HCT116 (cell line): ENCODE data around the gene CLASP1. TPM values are rescaled to one million over a fixed set of nuclear protein-coding genes. Genes with fewer than 3 reads are reported as not detected.

Experiments
- ATAC-seq: fragments of 200-7000 bp; cut with Tn5 transposase; 2 replicates; pipeline ENCODE4 v1.9.1; 2020; ENCODE audit warnings: mild to moderate bottlenecking, moderate library complexity
- BruUV-seq: library from RNA; stranded (reverse); fragments of 400-500 nt; replicated peaks from 2 replicates; lab custom pipeline; 2021; lab: Mats Ljungman, UMichigan
- CTCF ChIA-PET: fragments of 300-600 bp; sonication (Branson Sonifier 250); formaldehyde crosslinking; loops from one replicate; lab custom pipeline; 2021; ENCODE audit warnings: antibody characterized with exemption; lab: Charles Lee
- POLR2A ChIA-PET: fragments of 300-600, 350-600 bp; sonication (Branson Sonifier 250); formaldehyde crosslinking; loops from one replicate; lab custom pipeline; 2021; ENCODE audit warnings: antibody characterized with exemption; lab: Charles Lee
- RAD21 ChIA-PET, 2 experiments: fragments of 300-600 bp; sonication (Branson Sonifier 250); formaldehyde crosslinking; loops; one replicate each; lab custom pipeline; 2023; ENCODE audit warnings: low total read pairs in 2 of 2; ENCODE audit not compliant: uncharacterized antibody in 2 of 2, unreplicated experiment in 2 of 2, low non-redundant PET in 1 of 2; lab: Charles Lee
- DNase-seq: peaks from one replicate; pipeline ENCODE4 v3.0.0-alpha.2; 2010; ENCODE audit warnings: low read depth, low spot score
- H2AFZ ChIP-seq: fragments of 200-600 bp; shearing (Covaris generic), sonication (generic); 2 replicates; pipeline ENCODE4 v1.6.1; 2017; ENCODE audit warnings: low read depth, mixed run types, mixed read lengths, antibody characterized with exemption, low read length; ENCODE audit not compliant: poor library complexity, severe bottlenecking
- H3K27ac ChIP-seq: 2 replicates; pipeline ENCODE4 v1.5.1; 2012; ENCODE audit warnings: low read depth, low read length
- H3K27me3 ChIP-seq: fragments of 200-600 bp; sonication (generic); 2 replicates; pipeline ENCODE4 v1.6.1; 2016; ENCODE audit warnings: mixed run types, low read length, mixed read lengths; ENCODE audit not compliant: insufficient read depth
- H3K36me3 ChIP-seq, 2 experiments: fragments of 200-500 bp in 1 of 2; fragments of 200-600 bp in 1 of 2; sonication (Bioruptor generic) in 1 of 2; sonication (generic) in 1 of 2; 2 replicates each; pipeline versions ENCODE4 v1.5.1 to v1.6.1; 2014 to 2016; ENCODE audit warnings: low read length in 2 of 2, inconsistent platforms in 1 of 2, mixed read lengths in 1 of 2, mixed run types in 1 of 2; ENCODE audit not compliant: insufficient read depth in 2 of 2, control insufficient read depth in 1 of 2
- H3K4me1 ChIP-seq, 2 experiments: fragments of 200-600 bp in 1 of 2; sonication (generic) in 1 of 2; 2 replicates each; pipeline versions ENCODE4 v1.5.1 to v1.6.1; 2012 to 2017; ENCODE audit warnings: low read length in 2 of 2, inconsistent platforms in 1 of 2, mild to moderate bottlenecking in 1 of 2, mixed read lengths in 1 of 2, mixed run types in 1 of 2, moderate library complexity in 1 of 2; ENCODE audit not compliant: insufficient read depth in 2 of 2, control insufficient read depth in 1 of 2
- H3K4me2 ChIP-seq: fragments of 200-600 bp; sonication (generic); 2 replicates; pipeline ENCODE4 v1.6.1; 2017; ENCODE audit warnings: mixed run types, low read length, mixed read lengths
- H3K4me3 ChIP-seq, 2 experiments: fragments of 200-600 bp in 1 of 2; sonication (generic) in 1 of 2; replicated peaks in 1 of 2; 2 replicates each; pipeline ENCODE4 v1.5.1; 2011 to 2016; ENCODE audit warnings: low read length in 2 of 2, control low read depth in 1 of 2, low read depth in 1 of 2, mild to moderate bottlenecking in 1 of 2, mixed read lengths in 1 of 2, mixed run types in 1 of 2
- H3K79me2 ChIP-seq: fragments of 200-600 bp; sonication (generic); 2 replicates; pipeline ENCODE4 v1.6.1; 2017; ENCODE audit warnings: mild to moderate bottlenecking, mixed run types, low read length, moderate library complexity, mixed read lengths; ENCODE audit not compliant: insufficient read depth
- H3K9ac ChIP-seq: fragments of 200-600 bp; sonication (generic); 2 replicates; pipeline ENCODE4 v1.6.1; 2016; ENCODE audit warnings: low read length, mixed read lengths
- H3K9me2 ChIP-seq: fragments of 200-600 bp; sonication (generic), shearing (Covaris generic); 2 replicates; pipeline ENCODE4 v1.6.1; 2017; ENCODE audit warnings: mixed run types, mild to moderate bottlenecking, moderate library complexity; ENCODE audit not compliant: insufficient read depth
- H3K9me3 ChIP-seq, 2 experiments: fragments of 200-500 bp in 1 of 2; fragments of 200-600 bp in 1 of 2; sonication (Bioruptor generic) in 1 of 2; sonication (generic) in 1 of 2; 2 replicates each; pipeline ENCODE4 v1.6.1; 2014 to 2017; ENCODE audit warnings: low read length in 2 of 2, mixed read lengths in 2 of 2, inconsistent platforms in 1 of 2, low read depth in 1 of 2, mild to moderate bottlenecking in 1 of 2, mixed run types in 1 of 2, moderate library complexity in 1 of 2; ENCODE audit not compliant: control insufficient read depth in 1 of 2, insufficient read depth in 1 of 2
- H4K20me1 ChIP-seq: fragments of 200-600 bp; sonication (generic), shearing (Covaris generic); 2 replicates; pipeline ENCODE4 v1.6.1; 2017; ENCODE audit warnings: mixed run types, mild to moderate bottlenecking, moderate library complexity; ENCODE audit not compliant: insufficient read depth
- CBX3 ChIP-seq: IDR thresholded peaks from 2 replicates; pipeline ENCODE4 v1.6.1; 2012; ENCODE audit warnings: low read depth
- CEBPB ChIP-seq: IDR thresholded peaks from 2 replicates; pipeline ENCODE4 v1.6.1; 2012; ENCODE audit warnings: low read depth
- EGR1 ChIP-seq: IDR thresholded peaks from 2 replicates; pipeline ENCODE4 v1.6.1; 2012; ENCODE audit warnings: low read depth
- EZH2 ChIP-seq: fragments of 200-600 bp; sonication (generic); IDR thresholded peaks from 2 replicates; pipeline ENCODE4 v1.6.1; 2017; ENCODE audit warnings: antibody characterized with exemption, mixed run types
- EZH2phosphoT487 ChIP-seq: fragments of 200-600 bp; IDR thresholded peaks from 2 replicates; pipeline ENCODE4 v1.6.1; 2018; ENCODE audit warnings: antibody characterized with exemption, borderline replicate concordance
- JUND ChIP-seq: IDR thresholded peaks from 2 replicates; pipeline ENCODE4 v1.6.1; 2012
- POLR2AphosphoS5 ChIP-seq: IDR thresholded peaks from 2 replicates; pipeline ENCODE4 v1.6.1; 2011; ENCODE audit warnings: mild to moderate bottlenecking, low read depth, low read length, moderate library complexity
- SIN3A ChIP-seq: IDR thresholded peaks from 2 replicates; pipeline ENCODE4 v1.6.1; 2012; ENCODE audit warnings: low read depth
- SP1 ChIP-seq: IDR thresholded peaks from 2 replicates; pipeline ENCODE4 v1.6.1; 2012; ENCODE audit warnings: low read depth
- SRF ChIP-seq: IDR thresholded peaks from 2 replicates; pipeline ENCODE4 v1.6.1; 2012; ENCODE audit warnings: low read depth
- YY1 ChIP-seq: IDR thresholded peaks from 2 replicates; pipeline ENCODE4 v1.6.1; 2011; ENCODE audit warnings: low read length, low read depth, moderate library complexity, mild to moderate bottlenecking; ENCODE audit not compliant: insufficient replicate concordance; ENCODE audit errors: extremely low read depth
- ZFX ChIP-seq: fragments of 450-650 bp; IDR thresholded peaks from 2 replicates; pipeline ENCODE4 v1.6.1; 2017
- ZNF274 ChIP-seq: fragments of 200-500 bp; sonication (Bioruptor generic); IDR thresholded peaks from 2 replicates; pipeline ENCODE4 v1.6.1; 2014; ENCODE audit warnings: mild to moderate bottlenecking, low read depth, low read length, inconsistent platforms
- intact Hi-C: fragments of 100-400 bp; cut with micrococcal nuclease; formaldehyde crosslinking; loops from 2 replicates; pipeline ENCODE4 v1.10.0; 2022
- total RNA-seq: library from RNA; stranded (reverse); gene quantifications from one replicate; pipeline ENCODE4 v1.2.1, GENCODE V29; 2021; ENCODE audit not compliant: unreplicated experiment
- TF ChIP-seq, protein P1 (sequence below): IDR thresholded peaks from 2 replicates; pipeline ENCODE4 v1.6.1; 2011; ENCODE audit warnings: mild to moderate bottlenecking, low read length, moderate library complexity; ENCODE audit not compliant: insufficient replicate concordance; ENCODE audit errors: extremely low read depth
- TF ChIP-seq, protein P2 (sequence below), 3 experiments: fragments of 200-600 bp in 1 of 3; sonication (generic) in 1 of 3; IDR thresholded peaks in 2 of 3; conservative IDR thresholded peaks in 1 of 3; 2 replicates each; pipeline ENCODE4 v1.5.1; 2012 to 2017; ENCODE audit warnings: low read depth in 2 of 3, low read length in 2 of 3, antibody characterized with exemption in 1 of 3, borderline replicate concordance in 1 of 3, control low read depth in 1 of 3, mild to moderate bottlenecking in 1 of 3, mixed read lengths in 1 of 3, mixed run types in 1 of 3, moderate library complexity in 1 of 3; ENCODE audit not compliant: insufficient read depth in 1 of 3

CLASP1 gene
- total RNA-seq, 1 experiment from 2014 or later: 41.9 TPM

DNA sequence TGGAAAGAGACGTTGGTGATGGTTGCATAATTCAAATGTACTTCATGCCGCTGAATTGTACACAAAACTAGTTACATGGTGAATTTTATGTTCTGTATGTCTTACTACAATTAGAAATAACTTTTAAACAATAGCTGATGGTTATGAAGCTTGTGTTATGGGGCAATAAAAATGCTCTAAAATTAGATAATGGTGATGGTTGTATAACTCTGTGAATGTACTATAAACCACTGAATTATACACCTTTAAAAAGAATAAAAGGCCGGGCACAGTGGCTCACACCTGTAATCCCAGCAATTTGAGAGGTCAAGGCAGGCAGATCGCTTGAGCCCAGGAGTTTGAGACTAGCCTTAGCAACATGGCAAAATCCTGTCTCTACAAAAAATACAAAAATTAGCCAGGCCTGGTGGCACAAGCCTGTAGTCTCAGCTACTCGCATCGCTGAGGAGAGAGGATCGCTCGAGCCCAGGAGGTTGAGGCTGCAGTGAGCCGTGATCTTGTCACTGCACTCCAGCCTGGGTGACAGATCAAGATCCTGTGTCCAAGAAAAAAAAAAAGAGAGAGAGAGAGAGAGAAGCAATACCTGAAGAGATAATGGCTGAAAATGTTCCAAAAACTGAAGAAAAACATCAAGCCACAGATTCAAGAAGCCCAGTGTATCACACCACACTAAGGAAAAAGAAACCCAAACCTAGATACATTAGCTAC is 112.3 kb downstream of the CLASP1 start:
- peaks cover 13% of the 10 kb centered on the region for H3K79me2 ChIP-seq
- RAD21 ChIA-PET: no interaction called here
- no peaks in the 10 kb centered on the region for H3K27me3 ChIP-seq
- H3K9ac ChIP-seq: no peak overlapping the region
- CTCF ChIA-PET: no interaction called here
- H3K9me2 ChIP-seq: no peaks in the 10 kb centered on the region
- ATAC-seq (no peak), DNase-seq (no peak)
- H3K36me3 ChIP-seq: no peaks in the 10 kb centered on the region
- no peak for TF ChIP-seq YY1
- TF ChIP-seq POLR2AphosphoS5: no peak
- TF ChIP-seq ZNF274: no peak
- TF ChIP-seq CEBPB: no peak
- no peak for TF ChIP-seq EZH2
- no peak for TF ChIP-seq CBX3
- no peak for TF ChIP-seq SP1
- TF ChIP-seq ZFX: no peak
- TF ChIP-seq JUND: no peak
- BruUV-seq: no TSS peak
- no peak overlapping the region for H2AFZ ChIP-seq
- intact Hi-C loops: no loop called here
- H3K4me1 ChIP-seq: peaks cover 11 to 14% of the 10 kb centered on the region in 2 experiments
- POLR2A ChIA-PET: no interaction called here
- H3K4me3 ChIP-seq: no peak overlapping the region
- no peaks in the 10 kb centered on the region for H3K9me3 ChIP-seq
- H4K20me1 ChIP-seq: no peaks in the 10 kb centered on the region
- H3K4me2 ChIP-seq: no peak overlapping the region
- no peak overlapping the region for H3K27ac ChIP-seq

DNA sequence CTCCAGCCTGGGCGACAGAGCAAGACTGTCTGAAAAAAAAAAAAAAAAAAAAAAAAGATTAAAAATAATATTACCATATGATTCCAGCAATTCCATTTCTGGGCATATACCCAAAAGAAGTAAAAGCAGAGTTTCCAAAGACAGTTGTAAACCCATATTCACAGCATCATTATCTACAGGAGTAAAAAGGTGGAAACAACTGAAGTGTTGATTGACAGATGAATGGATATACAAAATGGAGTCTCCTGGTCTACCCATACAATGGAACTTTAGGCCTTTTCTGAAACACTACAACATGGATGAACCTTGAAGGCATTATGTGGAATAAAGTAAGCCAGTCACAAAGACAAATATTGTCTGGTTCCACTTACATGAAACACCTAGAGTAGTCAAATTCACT is 112.9 kb downstream of the CLASP1 start:
- no peaks in the 10 kb centered on the region for H3K9me2 ChIP-seq
- intact Hi-C loops: no loop called here
- ATAC-seq: no peak
- H3K79me2 ChIP-seq: peaks cover 13% of the 10 kb centered on the region
- RAD21 ChIA-PET: no interaction called here
- DNase-seq: no peak
- no peaks in the 10 kb centered on the region for H3K27me3 ChIP-seq
- no peak overlapping the region for H2AFZ ChIP-seq
- H3K9me3 ChIP-seq: no peaks in the 10 kb centered on the region
- no peaks in the 10 kb centered on the region for H4K20me1 ChIP-seq
- no peak overlapping the region for H3K4me2 ChIP-seq
- CTCF ChIA-PET: no interaction called here
- H3K4me1 ChIP-seq: peaks cover 15 to 19% of the 10 kb centered on the region in 2 experiments
- BruUV-seq: no TSS peak
- no peak overlapping the region for H3K4me3 ChIP-seq
- no peaks in the 10 kb centered on the region for H3K36me3 ChIP-seq
- no peak overlapping the region for H3K27ac ChIP-seq
- POLR2A ChIA-PET: no interaction called here
- H3K9ac ChIP-seq: no peak overlapping the region
- TF ChIP-seq SRF (no peak), EZH2 (no peak), SIN3A (no peak), SP1 (no peak), EGR1 (no peak), EZH2phosphoT487 (no peak), CEBPB (no peak)
- TF ChIP-seq, protein P1, sequence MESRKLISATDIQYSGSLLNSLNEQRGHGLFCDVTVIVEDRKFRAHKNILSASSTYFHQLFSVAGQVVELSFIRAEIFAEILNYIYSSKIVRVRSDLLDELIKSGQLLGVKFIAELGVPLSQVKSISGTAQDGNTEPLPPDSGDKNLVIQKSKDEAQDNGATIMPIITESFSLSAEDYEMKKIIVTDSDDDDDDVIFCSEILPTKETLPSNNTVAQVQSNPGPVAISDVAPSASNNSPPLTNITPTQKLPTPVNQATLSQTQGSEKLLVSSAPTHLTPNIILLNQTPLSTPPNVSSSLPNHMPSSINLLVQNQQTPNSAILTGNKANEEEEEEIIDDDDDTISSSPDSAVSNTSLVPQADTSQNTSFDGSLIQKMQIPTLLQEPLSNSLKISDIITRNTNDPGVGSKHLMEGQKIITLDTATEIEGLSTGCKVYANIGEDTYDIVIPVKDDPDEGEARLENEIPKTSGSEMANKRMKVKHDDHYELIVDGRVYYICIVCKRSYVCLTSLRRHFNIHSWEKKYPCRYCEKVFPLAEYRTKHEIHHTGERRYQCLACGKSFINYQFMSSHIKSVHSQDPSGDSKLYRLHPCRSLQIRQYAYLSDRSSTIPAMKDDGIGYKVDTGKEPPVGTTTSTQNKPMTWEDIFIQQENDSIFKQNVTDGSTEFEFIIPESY: no peak
- TF ChIP-seq, protein P2, sequence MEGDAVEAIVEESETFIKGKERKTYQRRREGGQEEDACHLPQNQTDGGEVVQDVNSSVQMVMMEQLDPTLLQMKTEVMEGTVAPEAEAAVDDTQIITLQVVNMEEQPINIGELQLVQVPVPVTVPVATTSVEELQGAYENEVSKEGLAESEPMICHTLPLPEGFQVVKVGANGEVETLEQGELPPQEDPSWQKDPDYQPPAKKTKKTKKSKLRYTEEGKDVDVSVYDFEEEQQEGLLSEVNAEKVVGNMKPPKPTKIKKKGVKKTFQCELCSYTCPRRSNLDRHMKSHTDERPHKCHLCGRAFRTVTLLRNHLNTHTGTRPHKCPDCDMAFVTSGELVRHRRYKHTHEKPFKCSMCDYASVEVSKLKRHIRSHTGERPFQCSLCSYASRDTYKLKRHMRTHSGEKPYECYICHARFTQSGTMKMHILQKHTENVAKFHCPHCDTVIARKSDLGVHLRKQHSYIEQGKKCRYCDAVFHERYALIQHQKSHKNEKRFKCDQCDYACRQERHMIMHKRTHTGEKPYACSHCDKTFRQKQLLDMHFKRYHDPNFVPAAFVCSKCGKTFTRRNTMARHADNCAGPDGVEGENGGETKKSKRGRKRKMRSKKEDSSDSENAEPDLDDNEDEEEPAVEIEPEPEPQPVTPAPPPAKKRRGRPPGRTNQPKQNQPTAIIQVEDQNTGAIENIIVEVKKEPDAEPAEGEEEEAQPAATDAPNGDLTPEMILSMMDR (IDR thresholded peaks at IDR 0.05 in 2 of 3, conservative IDR thresholded peaks at IDR 0.05 in 1 of 3; ENCODE audit: borderline replicate concordance in 1 of 3, insufficient read depth in 1 of 3, low read depth in 2 of 3, low read length in 2 of 3): no peak
